GM21529 (cell line): Measurements from ENCODE around the gene B3GAT1.
"Not testable (repeated sequence)": the region's sequence is repeated elsewhere in the genome, so short reads cannot be mapped to it uniquely, and the experiment has no call there.

Experiments
- ATAC-seq: cut with Tn5 transposase; IDR thresholded peaks from one replicate; pipeline ENCODE4 v1.9.1; 2021; ENCODE audit not compliant: unreplicated experiment

B3GAT1 gene, protein sequence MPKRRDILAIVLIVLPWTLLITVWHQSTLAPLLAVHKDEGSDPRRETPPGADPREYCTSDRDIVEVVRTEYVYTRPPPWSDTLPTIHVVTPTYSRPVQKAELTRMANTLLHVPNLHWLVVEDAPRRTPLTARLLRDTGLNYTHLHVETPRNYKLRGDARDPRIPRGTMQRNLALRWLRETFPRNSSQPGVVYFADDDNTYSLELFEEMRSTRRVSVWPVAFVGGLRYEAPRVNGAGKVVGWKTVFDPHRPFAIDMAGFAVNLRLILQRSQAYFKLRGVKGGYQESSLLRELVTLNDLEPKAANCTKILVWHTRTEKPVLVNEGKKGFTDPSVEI

DNA sequence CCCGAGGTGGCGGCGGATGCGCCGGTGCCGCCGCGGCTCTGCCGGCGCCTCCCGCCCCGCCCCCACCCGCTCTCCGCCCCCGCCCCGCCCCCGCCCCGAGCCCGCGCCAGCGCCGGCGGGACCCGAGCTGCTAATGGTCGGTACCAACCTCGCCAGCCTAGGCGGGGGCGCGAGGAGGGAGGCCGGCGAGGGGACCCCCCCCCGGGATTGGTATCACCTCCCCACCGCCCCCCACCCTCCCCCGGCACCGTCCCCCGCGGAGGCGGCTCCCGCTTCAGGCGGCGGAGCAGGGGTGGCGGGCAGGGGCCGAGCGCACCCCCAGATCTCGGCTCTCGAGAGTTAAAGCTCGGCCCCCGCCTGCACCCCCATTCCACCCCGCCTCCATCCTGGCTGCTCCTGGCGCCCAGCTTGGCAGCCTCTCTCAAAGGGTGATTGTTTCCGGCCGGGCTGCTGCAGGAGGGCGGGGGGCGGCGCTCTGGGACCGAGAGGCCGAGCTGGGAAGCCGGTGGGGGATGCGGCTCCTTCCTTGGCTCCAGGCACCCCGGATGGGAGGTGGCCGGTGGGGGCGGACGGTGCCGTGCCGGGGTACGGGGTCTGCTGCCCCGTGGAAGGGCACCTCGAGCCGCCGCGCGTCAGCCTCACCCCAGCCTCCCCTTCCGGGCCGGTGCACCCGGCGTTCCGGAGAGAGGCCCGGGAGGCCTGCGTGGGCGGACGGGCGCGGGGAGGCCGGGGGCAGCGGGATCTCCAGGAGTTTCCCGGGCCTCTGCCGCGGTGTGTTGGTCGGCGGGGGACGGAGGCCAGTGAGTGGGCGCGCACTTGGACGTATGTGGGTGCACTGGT lies at the start of gene B3GAT1:
TSS of gene B3GAT1 (minus strand) at position 40 of the 840 bp plus-strand sequence. CDS start 24,583 bp downstream, outside the sequence.
- no peak for ATAC-seq

DNA sequence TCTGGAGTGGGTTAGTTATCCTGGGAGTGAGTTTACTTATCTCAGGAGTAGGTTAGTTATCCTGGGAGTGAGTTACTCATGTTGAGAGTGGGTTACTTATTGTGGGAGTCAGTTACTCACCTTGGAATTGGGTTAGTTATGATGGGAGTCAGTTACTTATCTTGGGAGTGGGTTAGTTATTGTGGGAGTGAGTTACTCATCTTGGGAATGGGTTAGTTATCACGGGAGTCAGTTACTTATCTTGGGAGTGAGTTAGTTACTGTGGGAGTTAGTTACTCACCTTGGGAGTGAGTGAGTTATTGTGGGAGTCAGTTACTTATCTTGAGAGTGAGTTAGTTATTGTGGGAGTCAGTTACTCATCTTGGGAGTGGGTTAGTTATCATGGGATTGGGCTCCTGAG lies 49.6 kb upstream of the B3GAT1 start:
- ATAC-seq = no peak

DNA sequence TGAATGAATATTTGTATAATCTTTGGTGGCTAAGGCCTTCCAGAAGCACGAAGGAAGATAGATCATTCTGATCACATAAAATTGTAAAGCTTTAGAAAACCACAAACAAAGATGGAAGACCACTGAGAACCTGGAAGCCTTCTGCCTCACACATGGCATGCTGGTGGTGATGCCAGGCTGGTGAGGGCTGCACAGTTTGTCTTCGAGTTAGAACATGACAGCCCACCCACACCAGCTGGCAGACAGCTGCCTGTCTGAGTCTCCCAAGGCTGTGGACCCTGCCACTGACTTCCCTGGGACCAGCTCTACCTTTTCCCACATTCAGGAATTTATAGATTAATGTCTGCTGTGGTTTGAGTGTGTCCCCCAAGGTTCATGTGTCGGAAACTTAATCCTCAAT lies 48.8 kb upstream of the B3GAT1 start:
- ATAC-seq = no peak

DNA sequence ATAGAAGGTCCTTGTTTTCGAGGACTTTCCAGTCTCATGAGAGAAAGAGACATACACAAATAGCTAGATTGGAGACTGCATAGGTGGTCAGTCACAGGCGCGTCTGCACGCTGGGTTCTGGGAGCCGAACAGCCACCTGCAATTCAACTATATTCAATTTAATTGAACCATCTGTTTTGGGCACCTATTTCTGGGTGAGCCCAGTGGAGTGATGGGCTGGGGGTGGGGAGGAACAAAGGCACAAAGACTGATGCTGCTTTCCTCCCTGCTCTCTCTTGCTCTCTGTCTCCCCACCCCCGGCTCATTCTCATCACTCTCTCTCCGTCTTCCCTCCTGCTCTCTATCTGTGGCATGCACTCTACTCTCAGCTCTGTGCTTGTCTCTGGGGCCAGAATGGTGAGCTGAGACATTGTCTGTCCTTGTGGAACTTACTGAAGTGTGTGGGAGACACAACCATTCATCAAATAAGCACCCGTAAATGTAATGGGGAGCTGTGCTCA lies 48.1 kb upstream of the B3GAT1 start:
- ATAC-seq = no peak

DNA sequence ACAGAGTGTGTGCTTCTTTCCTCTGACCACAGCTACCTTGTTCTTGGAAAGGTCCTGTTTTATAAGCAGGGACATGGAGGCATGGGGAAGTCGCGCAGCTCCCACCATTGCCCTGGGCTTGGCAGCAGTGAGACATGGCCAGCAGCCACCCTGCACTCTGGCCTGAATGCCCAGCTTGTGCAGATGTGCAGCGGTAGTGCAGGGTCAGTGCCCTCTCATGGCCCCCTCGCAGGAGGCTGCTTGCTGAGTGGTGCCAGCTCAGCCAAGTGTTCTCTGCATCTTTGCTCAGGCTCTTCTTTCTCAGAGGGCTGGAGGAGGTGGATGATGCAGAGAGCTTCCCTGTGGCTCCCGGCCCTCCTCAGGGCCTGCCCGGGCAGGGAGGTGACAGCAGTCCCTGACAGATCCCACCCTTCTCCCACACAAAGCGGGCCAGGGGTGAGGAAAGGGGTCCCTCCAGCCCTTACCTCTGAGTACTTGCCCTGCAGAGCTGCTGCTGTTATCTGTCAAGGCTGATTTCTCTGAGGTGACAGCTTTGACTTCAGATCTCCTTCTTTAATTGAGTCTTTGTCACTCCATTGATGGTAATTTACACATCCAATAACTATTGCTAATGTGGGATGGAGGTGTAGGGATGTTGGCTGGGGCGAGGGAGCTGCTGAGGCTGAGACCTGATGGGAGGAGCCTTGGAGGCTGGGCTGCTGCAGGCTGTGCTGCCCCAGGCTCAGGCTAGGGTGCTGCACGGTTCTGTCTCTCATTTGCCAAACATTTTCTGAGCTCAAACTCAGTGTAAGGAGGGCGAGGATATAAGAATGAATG lies 47.4 kb upstream of the B3GAT1 start:
- ATAC-seq = no peak

DNA sequence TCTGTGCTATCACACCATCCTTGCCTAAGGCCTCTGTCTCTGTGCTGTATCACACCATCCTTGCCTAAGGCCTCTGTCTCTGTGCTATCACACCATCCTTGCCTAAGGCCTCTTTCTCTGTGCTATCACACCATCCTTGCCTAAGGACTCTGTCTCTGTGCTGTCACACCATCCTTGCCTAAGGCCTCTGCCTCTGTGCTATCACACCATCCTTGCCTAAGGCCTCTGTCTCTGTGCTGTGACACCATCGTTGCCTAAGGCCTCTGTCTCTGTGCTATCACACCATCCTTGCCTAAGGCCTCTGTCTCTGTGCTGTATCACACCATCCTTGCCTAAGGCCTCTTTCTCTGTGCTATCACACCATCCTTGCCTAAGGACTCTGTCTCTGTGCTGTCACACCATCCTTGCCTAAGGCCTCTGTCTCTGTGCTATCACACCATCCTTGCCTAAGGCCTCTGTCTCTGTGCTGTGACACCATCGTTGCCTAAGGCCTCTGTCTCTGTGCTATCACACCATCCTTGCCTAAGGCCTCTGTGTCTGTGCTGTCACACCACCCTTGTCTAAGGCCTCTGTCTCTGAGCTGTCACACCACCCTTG lies 45.5 kb upstream of the B3GAT1 start:
- ATAC-seq = not testable (repeated sequence)

DNA sequence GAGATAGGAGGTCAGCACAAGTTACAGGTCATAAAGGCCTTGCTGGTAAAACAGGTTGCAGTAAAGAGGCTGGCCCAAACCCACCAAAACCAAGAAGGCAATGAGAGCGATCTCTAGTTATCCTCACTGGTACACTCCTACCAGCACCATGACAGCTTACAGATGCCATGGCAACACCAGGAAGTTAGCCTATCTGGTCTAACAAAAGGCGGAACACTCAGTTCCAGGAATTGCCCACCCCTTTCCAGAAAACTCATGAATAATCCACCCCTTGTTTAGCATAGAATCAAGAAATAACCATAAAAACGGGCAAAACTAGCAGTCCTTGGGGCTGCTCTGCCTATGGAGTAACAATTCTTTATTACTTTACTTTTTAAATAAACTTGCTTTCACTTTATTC lies 43.5 kb upstream of the B3GAT1 start:
- ATAC-seq = no peak

DNA sequence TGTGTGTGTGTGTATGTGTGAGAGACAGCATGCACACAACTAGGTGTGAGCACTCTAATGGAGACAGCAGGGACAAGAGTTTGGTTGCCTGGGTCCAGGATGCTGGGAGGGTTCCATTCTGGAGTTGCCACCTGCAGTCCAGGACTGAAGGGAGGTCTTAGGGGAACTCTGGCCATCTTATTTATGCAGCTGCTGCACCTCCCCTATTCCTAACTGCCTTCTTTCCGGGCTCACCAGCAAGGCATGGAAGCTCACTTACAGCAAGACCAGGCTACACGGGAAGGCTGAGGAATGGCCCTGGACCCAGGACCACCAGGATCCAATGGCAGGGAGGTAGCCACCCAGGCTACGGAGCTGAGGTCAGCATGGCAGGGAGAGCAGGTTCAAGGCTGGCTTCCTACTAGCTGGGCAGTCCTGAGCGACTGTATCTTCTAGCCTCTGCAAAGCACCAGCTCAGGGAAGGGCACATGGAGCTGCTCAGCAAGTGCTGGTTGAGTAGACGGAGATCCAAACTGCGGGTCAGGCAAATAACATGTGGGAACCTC lies 42.2 kb upstream of the B3GAT1 start:
- ATAC-seq = no peak

DNA sequence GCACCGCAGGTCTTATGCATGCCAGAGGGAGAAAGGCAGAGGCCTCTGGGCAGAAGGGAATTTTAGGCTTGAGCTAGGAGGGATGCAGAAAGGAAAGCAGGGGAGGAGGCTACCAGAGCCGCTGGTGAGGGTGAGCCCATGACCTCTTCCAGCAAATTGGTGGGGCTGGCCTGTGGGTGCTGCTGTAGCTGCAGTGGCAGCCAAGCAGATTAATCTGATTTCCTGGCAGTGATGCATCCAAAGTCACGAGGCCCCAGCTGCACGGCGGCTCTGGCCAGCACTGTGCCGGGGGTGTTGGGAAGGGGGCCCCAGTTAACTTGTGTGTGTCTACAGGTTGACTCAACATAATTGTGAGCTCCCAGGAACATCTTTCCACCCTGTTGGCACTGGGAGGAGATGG lies 41.4 kb upstream of the B3GAT1 start:
- no peak for ATAC-seq

DNA sequence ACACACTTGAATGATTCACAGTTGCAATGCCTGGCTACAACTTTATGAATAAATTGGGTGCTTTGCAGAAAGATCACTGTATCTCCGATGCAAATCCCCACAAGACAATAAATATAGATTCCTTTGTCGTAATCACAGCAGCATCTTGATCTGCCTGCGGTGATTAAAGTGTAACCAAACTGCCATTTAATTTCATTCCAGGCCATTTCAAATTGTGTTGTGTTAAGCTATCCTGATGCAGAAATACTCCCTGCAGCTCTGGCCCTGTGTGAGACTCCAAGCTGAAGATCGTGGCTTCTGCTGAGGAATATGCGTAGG lies 40.8 kb upstream of the B3GAT1 start:
- no peak for ATAC-seq

DNA sequence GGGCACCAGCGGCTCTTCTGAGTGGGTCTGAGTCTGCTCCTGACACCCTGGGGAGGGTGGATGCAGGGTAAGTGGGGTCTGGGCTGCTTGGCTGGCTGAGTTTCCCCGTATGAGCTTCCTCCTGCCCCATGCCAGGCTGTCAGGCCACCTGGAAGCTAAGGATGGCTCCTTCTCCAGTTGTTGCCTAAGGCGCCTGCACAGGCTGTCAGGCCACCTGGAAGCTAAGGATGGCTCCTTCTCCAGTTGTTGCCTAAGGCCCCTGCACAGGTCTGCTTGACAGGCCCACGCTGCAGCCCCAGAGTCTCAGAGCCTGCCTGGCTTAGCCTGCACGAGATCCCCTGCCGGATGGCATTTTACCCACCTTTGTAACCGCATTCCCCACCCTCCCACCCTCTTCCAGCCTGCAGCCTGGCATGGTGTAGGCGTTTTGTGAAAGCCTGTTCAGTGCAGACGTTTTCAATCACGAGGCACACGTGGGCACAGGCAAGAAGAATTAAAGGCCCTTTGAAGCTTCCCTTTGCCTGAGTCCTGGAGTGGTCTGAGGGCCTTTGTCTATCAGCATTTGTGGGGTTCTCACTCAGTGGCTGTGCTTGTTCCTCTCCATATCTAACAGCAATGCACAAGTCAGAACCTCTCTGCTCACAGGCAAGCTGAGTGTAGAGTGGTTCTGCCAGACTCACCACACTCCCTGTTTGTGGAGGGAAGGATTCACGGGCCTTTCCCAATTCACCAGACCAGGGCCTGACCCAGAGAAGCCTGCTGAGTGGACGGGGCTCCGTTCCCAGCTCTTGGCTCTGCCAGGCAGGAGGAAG lies 40.2 kb upstream of the B3GAT1 start:
- ATAC-seq = no peak

DNA sequence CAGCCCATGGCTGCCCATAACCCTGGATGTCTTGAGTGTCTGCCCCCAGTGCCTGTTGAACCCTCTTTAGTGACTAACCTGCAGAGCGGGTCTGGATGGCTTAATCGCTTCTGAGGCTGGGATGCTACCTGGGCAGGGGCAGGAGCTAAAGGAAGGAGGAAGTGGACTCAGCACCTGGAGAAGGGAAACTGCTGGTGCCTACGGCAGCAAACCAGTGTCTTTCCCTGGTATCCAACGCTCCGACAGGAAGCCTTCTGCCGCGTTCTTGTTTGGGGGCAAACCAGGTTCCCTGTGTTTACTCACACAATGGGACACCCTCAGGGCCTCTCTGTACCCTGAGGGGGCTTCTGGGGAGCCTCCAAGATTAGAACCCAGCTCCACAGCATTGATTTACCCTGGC lies 38.1 kb upstream of the B3GAT1 start:
- ATAC-seq = no peak

DNA sequence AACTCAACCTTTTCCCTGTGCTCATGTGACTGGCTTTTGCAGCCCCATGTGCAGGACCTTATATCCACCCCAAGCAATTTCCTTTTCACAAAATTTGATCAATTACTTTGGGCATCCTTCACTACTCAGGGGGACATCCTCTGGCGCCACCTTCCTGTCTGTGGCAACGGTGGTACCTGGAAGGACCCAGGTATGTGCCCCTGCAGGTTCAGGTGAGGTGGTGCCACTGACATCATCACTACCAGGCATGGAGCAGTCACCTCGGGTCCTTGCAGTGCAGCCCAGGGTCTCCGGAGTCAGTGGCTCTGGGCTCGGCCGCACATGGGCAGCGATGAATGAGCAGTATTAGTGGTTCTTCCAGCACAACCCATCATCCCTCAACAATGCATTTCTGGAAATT lies 37.7 kb upstream of the B3GAT1 start:
- ATAC-seq = no peak

DNA sequence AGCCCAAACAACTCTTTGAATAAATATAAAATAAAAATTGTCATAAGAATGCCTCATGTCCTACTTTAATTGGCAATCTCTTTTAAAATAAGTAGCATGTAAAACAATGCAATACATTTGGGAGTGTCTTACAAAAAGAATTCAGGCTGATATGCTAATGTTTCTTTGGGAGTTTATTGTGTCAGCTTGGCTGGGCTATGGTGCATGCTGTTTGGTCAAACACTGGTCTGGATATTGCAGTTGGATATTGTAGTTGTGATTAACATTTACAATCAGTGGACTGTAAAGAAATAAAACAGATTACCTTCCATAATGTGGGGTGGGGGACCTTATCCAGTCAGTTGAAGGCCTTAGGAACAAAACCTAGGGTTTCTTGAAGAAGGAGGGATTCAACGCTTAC lies 37.0 kb upstream of the B3GAT1 start:
- ATAC-seq = no peak

DNA sequence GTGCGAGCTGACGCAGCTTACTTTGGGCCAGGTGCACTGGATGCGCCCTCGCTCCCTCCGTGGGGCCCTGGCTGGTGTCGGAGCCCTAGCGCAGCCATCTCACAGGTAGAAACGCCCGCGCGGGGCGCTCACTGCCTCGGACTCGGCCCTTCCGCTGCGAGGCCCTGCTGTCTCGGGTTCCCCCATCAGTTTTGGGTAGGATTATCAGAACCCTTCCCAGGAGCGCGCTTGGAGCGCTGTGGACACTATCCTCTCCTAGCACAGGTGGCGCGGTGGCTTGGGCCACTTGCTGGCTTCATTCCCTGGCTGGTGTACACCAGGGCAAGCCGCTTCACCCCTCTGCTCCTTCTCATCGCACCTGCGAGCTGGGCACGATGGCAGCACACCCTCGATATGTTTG lies 35.7 kb upstream of the B3GAT1 start:
- no peak for ATAC-seq

DNA sequence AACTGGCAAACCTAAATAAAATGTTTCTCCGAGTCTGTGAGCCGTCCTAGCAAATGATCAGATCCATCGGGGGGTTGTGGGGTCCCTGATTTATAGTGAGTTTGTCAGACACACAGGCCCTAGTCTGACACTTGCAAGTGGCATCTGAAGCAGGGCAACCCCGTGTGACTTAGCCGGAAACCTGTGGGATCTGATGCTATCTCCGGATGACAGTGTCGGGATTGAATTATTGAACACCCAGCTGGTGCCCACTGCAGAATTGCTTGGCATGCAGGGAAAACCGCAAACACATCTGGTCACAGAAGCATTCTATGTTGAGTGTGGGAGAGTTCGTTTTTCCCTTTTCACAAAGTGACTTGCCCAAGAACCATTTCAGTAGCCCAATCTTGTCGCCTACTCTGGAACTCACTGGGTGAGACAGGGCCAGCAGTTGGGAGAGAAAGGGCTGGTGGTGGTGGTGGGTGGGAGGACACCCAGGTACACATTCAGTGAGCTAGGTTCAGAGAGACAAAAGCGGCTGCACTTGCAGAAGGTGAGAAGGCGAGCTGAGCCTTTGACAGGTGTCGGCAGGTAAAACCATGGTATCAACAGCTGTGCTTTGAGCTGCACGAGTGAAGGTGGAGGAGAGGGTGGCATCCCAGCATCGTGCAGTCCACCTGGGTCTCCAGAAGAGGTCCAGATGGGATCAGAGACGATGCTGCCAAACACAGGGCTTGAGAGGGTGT lies 33.7 kb upstream of the B3GAT1 start:
- no peak for ATAC-seq

DNA sequence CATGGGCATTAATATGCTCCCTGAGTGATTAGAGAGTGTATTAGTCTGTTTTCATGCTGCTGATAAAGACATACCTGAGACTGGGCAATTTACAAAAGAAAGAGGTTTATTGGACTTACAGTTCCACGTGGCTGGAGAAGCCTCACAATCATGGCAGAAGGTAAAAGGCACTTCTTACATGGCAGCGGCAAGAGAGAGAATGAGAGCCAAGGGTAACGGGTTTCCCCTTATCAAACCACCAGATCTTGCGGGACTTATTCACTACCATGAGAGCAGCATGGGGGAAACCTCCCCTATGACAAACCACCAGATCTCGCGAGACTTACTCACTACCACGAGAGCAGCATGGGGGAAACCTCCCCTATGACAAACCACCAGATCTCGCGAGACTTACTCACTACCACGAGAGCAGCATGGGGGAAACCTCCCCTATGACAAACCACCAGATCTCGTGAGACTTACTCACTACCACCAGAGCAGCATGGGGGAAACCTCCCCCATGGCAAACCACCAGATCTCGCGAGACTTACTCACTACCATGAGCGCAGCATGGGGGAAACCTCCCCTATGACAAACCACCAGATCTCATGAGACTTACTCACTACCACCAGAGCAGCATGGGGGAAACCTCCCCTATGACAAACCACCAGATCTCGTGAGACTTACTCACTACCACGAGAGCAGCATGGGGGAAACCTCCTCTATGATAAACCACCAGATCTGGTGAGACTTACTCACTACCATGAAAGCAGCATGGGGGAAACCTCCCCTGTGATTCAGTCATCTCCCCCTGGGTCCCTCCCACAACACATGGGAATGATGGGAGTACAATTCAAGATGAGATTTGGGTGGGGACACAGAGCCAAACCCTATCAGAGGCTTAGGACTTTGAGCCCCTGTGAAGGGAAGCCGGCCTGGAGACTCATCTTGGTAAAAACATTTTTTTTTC lies 32.4 kb upstream of the B3GAT1 start:
- not testable (repeated sequence) for ATAC-seq

DNA sequence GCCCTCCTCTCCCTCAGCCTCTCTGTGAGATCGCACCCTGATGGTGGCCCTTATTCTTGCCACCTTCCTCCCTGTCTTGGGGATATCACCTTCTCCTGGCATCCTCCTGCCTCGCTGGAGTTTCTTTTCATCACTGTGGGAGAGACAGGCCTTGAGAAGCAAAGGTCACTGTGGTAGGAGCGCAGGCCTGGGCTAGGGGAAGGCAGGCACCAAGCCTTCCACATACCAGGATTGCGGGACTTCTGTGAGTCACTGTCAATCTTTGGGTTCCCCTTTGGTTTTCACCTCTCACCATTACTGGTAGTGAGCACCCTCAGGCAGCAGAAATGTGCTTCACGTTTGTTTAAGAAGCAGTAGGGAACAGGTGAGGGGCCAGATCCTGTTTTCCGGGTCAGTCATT lies 31.2 kb upstream of the B3GAT1 start:
- no peak for ATAC-seq
